Measurements from ENCODE around the gene UBE2O.
A peak's percentile ranks its signal among the peaks of the same experiment; 100 is the strongest.

The UBE2O gene

DNA sequence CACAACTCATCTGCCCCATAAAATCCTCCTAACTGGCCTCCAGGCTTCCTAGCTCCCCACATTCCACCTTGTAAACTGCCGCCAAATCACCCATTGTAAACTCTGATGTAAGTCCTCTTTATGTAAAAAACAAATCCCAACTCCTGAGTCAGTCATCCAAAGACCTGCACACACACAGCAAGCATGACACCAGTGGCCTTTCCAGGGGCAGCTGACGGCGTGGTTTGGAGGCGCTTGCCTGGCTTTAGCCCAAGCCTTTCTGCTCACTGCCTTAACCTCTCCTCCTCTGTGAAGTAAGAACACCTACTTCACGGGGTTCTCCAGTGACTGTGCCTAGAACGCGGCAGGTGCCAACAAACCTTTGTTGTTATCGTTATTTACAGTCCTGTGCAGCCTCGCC, 14.0 kb downstream of the UBE2O start:
- DNase-seq (ENCODE audit: low read depth), result no peak

DNA sequence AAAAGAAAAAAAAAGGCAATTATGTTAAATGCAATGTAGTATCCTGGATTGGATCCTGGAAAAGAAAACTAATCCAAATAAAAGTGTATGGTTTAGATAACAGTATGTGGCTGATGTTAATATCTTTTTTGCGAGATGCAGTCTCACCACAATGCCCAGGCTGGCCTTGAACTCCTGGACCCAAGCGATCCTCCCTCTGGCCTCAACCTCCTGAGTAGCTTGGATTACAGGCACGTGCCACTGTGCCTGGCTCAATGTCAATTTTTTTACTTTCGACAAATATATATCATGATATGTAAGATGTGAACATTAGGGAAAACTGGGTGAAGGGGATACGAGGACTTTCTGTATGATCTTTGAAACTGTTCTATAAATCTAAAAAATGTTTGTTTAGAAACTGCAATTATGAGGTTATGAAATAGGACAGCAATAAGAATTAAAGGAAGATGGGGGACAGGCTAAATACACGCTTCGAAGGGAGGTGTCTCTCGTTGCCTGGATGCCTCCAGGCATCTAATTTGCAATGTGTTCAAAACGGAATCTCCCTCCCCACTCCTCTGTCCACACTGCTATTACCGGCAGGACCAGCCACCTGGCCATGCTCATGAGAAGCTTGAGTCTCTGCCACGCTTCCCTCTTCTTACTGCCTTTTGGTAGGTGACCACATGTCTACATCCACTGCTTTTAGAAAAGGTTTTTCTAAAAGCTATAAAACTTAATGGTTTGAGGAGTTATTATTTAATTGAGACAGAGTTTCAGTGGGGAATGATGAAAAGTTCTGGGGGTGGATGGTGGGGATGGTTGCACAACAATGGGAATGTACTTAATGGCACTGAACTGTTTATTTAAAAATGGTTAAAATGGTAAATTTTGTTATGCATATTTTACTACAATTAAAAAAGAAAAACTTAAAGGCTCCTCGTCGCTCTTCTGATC, 15.2 kb downstream of the UBE2O start:
- DNase-seq (ENCODE audit: low read depth), result no peak

DNA sequence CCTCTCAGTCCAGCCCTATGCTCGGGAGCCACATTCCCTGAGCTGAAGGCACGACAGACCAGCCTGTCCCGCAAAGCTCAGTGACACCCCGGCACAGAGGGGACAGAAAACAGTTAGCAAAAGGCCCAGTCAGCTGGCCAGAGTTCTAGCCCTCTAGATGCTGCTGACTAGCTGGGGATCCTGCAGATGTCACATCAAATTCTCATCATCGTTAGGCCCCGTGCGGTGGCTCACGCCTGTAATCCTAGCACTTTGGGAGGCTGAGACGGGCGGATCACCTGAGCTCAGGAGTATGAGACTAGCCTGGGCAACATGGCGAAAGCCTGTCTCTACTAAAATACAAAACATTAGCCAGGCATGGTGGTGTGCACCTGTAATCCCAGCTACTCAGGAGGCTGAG, 17.2 kb downstream of the UBE2O start:
- no peak for DNase-seq (ENCODE audit: low read depth)

DNA sequence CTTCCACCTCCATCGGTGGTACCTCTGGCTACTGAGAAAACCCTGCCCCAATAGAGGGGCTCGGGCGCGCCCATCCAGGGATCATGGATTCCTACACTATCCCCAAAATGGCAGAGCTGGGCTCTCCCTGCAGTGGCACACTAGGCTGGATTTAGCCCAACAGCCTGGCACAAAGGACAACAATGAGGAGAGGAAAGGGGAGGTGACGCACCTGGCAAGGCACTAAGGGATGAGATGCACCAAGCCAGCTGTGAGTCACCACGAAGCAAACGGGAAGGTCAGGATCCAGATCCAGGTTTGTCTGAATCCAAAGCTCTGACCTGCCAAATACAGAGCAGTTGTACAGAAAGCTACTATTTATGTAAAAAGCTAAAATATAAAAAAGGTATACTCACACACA, 18.1 kb downstream of the UBE2O start:
- no peak for DNase-seq (ENCODE audit: low read depth)

DNA sequence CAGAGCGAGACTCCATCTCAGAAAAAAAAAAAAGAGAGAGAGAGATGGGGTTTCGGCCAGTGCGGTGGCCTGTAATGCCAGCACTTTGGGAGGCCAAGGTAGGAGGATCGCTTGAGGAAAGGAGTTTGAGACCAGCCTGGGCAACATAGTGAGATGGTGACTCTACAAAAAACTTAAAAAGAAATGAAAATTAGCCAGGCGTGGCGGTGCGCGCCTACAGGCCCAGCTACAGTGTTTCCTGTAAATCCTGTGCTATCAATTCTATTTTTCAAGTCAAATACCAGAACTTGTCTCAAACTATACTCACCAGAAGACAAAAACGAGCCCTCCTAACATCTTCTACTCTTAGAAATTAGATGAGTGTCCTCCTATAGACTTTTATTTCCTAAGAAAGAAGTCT, 19.3 kb downstream of the UBE2O start:
- DNase-seq (ENCODE audit: low read depth), result no peak

DNA sequence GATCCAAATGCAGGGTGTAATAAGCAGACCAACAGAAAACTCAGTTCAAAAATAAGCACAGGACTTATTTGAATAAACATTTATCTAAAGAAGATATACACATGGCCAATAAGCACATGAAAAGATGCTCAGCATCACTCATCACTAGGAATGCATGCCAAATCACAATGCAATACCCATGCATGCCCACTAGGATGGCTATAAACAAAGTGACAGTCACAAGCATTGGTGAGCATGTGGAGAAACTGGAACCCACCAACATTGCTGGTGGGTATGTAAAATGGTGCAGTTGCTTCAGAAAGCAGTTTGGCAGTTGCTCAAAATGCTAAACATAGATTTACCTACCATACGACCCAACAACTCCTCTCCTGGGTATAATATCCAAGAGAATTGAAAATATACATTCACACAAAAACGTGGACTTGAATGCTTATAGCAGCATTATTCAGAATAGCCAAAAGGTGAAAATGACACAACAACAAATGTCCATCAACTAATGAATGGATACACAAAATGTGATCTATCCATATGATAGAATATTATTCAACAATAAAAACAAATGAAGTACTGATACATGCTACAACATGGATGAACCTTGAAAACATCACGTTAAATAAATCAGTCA, 20.1 kb downstream of the UBE2O start:
- DNase-seq (ENCODE audit: low read depth), result no peak

DNA sequence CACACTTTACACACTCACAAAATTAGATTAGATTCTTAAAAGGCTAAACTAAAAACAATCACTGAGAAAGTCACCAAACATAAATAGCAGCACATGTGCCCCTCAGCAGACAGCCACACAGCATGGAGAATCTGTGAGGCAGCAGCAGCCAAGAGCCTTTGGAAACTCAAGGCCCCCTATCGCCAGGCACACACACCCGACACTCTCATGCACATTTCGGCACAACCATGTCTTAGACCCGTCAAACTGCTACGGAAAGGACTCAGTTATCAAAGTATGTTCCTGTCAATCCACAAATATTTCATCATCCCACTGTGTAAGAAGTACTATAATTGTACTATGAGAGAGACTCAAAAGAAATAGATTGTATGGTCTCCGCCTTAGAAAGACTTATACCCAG, 20.9 kb downstream of the UBE2O start:
- DNase-seq (ENCODE audit: low read depth), result no peak

DNA sequence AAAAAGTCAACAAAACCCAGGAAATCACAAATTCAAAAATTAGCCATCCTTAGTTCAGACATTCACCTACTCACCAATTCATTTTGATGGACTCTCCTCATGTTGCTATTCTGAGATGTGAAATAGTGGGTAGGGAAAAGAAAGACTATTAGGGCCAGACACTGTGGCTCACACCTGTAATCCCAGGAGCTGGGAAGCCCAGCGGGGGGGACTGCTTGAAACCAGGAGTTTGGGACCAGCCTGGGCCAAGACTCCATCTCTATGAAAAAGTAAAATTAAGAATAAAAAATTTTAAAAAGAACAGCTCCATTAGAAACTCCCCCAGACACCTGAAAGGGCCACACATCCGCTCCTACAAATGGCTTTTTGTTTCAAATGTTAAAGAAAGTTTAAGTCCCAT, 21.4 kb downstream of the UBE2O start:
- DNase-seq (ENCODE audit: low read depth), result no peak

DNA sequence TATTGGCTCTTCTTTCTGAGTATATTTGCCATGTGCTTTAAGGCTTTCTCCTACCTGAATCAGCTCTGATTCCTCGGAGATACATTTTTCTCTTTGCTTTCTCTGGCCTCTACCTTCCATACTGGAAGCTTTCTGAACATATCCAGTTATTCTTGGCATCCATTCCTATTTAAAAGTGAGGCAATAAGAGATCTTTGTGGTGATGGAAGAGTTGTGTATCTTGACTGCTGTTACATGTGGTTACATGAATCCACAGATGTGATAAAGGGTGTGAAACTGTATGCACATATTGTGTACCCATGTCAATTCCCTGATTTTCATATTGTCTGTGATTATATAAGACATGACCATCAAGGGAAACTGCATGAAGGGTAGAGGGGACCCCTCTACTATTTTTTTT, 24.4 kb downstream of the UBE2O start:
- DNase-seq (ENCODE audit: low read depth), result no peak

DNA sequence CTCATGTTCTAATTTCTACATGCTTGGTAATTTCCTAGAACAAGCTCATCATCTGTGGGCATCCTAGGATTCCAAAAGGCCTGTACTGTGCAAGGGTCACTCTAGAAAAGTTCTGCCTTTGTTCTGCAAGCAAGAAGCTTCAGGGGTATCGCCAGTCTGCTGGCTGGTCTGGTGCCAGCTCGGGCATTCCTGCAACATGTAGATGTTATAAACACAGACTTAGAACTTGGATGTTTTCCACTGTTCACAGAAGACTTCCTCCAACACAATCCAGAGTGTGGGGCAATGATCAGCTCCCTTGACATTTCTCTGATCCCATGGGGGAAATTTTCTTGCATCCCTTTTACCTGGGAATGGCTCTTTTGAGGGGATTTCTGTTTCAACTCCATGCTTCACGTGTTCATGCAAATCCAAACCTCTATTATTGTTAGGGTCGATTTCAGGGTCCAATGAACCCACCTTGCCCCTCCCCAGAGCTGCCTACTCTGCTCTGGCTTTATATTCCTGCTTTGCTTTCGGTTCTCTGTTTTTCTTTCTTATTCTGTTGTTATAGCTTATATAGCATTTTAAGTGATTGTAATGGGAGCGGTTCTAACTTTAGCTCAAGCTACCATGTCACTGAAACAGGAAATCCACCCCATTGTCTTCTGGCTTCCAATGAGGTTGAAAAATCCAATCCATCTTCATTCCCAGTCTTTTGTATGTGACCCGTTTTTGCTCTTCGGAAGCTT, 25.3 kb downstream of the UBE2O start:
- DNase-seq (ENCODE audit: low read depth), result peak; percentile 37

DNA sequence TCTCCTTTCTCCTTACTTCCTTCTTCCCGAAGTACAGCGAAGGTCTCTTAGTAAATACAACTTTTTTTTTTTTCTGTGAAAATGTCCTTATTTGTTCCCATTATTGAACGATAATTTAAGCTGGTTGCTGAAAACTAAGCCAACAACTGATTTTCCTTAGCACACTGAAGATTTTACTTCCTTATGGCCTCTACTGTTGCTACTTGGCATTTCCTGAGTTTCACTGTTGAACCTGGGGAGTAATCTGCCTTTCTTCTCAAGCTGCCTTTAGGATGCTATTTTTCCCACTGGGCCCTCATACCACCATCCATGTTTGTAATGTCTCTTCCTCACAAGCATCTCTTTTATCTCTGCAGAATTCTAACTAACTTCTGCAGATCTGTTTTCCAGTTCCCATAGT, 26.1 kb downstream of the UBE2O start:
- no peak for DNase-seq (ENCODE audit: low read depth)

DNA sequence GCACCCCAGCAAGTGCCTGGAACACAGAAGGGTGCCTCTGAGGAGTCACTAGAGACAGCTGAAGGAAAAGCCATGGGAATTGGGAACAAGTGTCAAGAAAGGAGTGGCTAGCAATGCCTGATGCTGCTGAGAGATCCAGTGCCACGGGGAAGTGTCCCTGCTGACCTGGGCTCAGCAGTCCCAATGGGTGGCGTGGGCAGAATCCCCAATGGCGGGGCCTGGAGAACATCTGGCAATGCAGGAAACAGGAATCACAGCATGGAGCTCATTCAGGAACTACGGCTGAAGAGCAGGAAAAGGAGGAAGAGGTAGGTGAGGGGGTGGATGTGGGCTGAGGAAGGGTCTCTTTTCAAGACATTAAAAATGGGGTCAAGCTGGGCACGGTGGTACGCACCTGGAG, 30.1 kb downstream of the UBE2O start:
- no peak for DNase-seq (ENCODE audit: low read depth)

DNA sequence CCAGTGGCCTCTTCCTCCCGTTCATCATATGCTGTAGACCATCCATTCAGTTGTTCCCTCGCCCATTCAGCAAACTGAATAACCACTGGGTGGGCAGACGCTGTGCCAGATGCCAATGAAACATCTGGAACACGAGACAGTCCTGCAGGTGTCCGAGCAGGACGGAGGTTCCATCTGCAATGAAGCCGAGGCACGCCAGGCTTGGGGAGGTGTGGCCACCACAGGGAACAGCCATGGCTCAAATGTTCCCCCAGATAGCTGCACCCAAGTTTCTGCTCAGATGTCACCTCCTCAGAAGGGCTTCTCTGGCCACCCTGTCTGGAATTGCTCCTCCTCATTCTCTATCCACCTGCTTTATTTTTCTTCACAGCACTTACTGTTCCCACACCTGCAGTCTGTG, 30.5 kb downstream of the UBE2O start:
- DNase-seq (ENCODE audit: low read depth), result no peak

DNA sequence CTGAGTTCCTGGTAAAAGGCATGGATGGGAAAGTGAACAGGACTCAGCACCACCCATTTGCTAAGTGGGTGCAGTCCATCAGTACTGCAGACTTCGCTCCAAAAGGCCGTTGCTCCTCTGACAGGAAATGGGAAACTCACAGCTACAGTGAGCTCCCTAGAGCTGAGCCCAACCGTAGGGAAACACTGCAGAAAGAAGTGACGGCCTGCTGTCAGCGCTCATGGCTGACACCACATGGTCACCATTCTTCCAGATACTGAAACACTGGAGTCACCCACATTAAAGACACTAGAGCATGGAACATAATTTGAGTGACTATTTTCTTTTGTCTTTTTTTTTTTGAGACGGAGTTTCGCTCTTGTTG, 31.9 kb downstream of the UBE2O start:
- DNase-seq (ENCODE audit: low read depth), result no peak

DNA sequence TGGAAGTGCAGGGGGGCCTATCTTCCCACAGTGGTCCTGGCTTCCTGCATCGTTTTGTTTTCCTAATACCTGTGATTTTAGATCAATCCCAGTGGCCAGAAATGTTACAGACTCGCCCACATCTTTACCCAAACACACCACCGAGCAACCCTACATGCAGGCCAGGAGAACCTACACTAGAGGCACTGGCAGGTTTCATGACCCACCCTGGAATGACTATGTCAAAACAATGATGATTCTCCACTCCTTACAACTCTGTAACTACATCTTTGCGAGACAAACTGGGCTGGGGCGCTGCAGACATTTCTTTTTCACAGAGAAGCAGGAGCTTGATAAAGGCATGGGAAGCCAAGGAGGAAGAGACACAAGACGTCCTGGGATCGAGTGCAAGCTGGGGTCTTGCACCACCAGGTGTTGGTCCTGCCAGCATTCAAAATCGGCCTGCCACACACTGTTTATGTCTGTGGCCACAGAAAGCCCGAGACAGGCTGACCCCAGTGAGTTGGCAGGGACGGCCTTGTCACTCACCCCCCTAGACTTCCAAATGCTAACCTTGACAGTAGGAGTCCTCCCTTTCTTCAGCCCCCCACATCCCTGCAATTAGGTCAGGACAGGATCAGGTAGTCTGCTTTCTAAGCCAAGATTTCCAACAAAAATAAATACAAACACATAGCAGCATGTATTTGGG, 32.5 kb downstream of the UBE2O start:
- no peak for DNase-seq (ENCODE audit: low read depth)

DNA sequence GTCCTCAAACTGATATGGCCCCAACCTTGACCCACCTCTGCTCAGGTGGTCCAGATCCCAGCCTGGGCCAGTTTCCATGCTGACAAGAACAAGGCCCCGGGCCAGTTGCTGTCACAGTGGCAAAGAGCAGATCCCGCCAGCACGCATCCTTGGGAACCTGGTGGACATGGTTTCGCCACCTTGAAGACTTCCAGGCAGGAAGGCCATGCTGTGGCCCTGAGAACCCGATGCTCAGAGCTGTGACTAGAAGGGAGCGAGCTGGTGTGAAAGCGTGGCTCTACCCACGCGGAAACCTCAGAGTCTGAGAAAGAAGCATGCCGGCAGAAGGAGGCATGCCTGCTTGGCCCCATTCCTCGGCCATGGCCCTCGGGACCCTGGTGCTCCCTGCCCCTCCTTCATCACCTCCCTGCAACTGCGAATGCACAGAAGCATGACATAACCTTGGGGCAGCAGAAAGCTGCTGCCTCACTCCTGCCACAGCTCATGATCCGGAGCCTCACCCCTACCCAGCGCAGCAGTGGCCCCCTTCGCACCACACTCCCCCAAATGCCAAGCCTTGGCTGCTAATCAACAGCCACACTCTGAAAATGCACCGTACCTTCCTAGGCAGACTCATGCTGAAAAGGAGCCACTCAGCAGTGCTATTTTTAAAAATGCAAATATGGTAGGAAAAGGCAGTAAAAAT, 33.2 kb downstream of the UBE2O start:
- no peak for DNase-seq (ENCODE audit: low read depth)

DNA sequence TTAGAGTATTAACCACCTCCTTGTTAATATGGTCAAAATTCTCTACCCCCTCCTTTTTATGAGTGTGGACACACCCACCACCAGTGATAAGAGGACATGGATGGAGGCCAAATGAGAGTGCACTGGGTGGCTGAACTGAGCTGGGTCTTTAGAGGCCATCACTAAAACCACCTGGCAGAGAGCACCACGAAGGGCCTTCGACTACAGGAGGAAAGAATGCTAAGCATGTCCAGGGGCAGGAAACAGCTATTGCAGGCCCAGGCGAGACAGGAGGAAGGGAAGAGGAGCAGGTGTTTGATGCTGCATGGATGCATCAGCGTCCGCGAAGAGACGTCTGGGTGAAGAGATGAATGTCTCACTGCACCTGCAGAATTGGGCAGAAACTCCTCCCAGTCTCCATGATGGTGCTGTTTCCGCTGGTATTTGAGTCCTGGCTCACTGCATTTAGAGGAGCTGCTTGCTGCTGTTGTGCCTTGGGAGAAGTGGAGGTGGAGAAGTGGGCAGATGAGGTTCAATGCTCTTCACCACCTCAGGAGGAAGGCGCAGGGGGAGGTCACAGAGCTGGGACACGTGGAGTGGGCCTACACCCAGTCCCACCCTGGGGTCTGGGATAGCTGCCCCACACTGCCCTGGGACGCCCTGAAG, 35.3 kb downstream of the UBE2O start:
- no peak for DNase-seq (ENCODE audit: low read depth)

DNA sequence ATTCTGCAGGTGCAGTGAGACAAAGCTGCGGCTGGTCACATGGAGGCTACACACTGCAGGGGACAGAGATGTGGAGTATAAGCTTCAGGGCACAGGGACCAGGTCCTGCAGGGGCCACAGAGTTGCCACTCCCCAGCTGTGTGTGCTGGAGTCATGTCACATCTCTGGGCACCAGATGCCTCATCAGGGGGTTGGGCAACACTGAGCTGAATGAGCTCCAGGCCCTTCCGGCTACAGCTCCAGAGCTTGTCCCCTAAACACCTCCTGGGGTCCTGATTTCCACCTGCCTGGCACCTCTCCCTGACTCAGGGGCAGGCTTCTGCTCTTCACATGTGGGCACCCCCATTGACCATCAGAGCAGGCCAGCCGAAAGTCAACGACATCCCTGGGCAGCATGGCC, 36.1 kb downstream of the UBE2O start:
- no peak for DNase-seq (ENCODE audit: low read depth)

DNA sequence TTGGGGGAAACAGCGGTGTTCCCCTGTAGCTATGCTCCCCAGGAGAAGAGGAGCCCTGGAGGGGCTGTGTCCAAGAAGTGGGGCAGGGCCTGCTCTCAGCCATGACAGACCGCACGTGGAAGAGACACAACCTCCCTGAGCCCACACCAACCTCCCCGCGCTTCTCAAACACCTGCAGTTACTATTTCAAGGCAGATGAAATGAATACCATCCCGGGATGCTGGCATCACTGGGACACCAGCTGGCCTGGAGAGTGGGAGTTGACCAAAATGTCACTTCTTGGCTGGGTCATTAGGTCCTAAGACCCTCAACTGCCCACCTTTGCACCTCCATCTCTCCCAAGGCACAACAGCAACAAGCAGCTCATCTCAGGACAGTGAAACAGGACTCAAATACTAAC, 36.5 kb downstream of the UBE2O start:
- no peak for DNase-seq (ENCODE audit: low read depth)

DNA sequence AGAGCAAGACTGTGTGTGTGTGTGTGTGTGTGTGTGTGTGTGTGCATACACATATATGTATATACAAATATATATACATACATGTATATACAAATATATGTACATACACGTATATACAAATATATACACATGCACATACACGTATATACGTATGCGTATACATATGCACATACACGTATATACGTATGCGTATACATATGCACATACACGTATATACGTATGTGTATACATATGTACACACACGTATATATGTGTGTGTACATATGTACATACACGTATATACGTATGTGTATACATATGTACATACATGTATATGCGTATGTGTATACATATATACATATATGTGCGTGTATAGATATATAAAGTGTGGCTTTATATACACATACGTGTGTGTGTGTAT, 37.2 kb downstream of the UBE2O start:
- DNase-seq (ENCODE audit: low read depth), result no peak

Measured in fibroblast of the conjunctiva (primary cell).